Gastrocnemius medialis (tissue), 4 donors: ENCODE data around the gene ERBB3.

ENCODE experiments used
- POLR2A ChIP-seq, 2 donors: fragments of 450-650 bp; IDR thresholded peaks; one replicate each; pipeline ENCODE4 v1.6.1; 2017; ENCODE audit warnings: antibody characterized with exemption in 2 of 2, mild to moderate bottlenecking in 2 of 2, moderate library complexity in 2 of 2
- TF ChIP-seq, protein P1 (sequence below), 5 experiments: fragments of 450-650 bp in 3 of 5; fragments of 200-600 bp in 2 of 5; sonication (generic) in 2 of 5; IDR thresholded peaks in 4 of 5; conservative IDR thresholded peaks in 1 of 5; 1 replicate in 4 of 5; 2 replicates in 1 of 5; pipeline ENCODE4 v1.5.1; 2016 to 2019; ENCODE audit warnings: antibody characterized with exemption in 5 of 5, mild to moderate bottlenecking in 3 of 5, moderate library complexity in 3 of 5

DNA sequence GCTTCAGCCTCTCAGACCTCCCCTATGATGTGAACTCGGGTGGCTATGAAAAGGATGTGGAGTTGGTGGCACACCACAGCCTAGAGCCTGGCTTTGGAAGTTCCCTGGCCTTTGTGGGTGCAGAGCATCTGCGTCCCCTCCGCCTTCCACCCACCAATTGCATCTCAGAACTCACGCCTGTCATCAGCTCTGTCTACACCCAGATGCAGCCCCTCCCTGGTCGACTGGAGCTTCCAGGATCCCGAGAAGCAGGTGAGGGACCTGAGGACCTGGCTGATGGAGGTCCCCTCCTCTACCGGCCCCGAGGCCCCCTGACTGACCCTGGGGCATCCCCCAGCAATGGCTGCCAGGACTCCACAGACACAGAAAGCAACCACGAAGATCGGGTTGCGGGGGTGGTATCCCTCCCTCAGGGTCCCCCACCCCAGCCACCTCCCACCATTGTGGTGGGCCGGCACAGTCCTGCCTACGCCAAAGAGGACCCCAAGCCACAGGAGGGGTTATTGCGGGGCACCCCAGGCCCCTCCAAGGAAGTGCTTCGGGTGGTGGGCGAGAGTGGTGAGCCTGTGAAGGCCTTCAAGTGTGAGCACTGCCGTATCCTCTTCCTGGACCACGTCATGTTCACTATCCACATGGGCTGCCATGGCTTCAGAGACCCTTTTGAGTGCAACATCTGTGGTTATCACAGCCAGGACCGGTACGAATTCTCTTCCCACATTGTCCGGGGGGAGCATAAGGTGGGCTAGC lies 45.2 kb upstream of the ERBB3 start:
- TF ChIP-seq, protein P1, sequence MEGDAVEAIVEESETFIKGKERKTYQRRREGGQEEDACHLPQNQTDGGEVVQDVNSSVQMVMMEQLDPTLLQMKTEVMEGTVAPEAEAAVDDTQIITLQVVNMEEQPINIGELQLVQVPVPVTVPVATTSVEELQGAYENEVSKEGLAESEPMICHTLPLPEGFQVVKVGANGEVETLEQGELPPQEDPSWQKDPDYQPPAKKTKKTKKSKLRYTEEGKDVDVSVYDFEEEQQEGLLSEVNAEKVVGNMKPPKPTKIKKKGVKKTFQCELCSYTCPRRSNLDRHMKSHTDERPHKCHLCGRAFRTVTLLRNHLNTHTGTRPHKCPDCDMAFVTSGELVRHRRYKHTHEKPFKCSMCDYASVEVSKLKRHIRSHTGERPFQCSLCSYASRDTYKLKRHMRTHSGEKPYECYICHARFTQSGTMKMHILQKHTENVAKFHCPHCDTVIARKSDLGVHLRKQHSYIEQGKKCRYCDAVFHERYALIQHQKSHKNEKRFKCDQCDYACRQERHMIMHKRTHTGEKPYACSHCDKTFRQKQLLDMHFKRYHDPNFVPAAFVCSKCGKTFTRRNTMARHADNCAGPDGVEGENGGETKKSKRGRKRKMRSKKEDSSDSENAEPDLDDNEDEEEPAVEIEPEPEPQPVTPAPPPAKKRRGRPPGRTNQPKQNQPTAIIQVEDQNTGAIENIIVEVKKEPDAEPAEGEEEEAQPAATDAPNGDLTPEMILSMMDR (IDR thresholded peaks at IDR 0.05 in 4 of 5, conservative IDR thresholded peaks at IDR 0.05 in 1 of 5) = no peak
- TF ChIP-seq POLR2A (IDR thresholded peaks at IDR 0.05) = no peak
